ENCODE results near the gene BTLA.

BTLA gene

DNA sequence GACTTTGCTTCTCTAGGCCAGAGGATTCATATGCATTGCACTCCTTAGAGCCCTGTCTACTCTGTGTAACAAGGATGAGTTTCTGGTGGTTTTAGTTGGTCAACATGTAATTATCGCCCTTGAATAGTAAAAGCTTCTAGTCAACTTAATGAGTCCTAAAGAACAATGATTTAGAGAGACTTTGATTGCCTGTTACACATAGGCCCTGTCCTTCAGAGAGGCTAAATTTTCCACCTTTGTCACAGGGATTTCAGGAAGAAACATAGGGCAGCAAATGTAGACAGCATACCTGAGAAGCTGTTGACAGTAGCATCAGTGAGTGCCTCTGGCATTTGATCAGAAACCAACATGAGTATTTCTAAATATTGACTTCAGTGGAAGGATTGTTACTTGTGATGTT lies 7.1 kb downstream of the BTLA start:
- Histone ChIP-seq H3K27me3 (ENCODE audit: control insufficient read depth in 1 of 2, insufficient read depth in 2 of 2, low read length in 2 of 2) (no peaks in the 10 kb centered on the region), H3K9ac (ENCODE audit: low read depth in 1 of 2, low read length in 2 of 2) (no peak overlapping the region), H3K4me3 (ENCODE audit: low read depth in 1 of 2, low read length in 2 of 2) (no peak overlapping the region), H3K9me3 (ENCODE audit: control insufficient read depth in 1 of 2, low read length in 2 of 2) (no peaks in the 10 kb centered on the region), H3K27ac (ENCODE audit: low read depth, low read length) (no peak overlapping the region), H3K36me3 (ENCODE audit: control insufficient read depth in 1 of 2, insufficient read depth in 2 of 2, low read length in 2 of 2) (no peaks in the 10 kb centered on the region), H3K4me1 (ENCODE audit: control insufficient read depth in 1 of 2, insufficient read depth in 2 of 2, low read length in 2 of 2) (no peaks in the 10 kb centered on the region)

DNA sequence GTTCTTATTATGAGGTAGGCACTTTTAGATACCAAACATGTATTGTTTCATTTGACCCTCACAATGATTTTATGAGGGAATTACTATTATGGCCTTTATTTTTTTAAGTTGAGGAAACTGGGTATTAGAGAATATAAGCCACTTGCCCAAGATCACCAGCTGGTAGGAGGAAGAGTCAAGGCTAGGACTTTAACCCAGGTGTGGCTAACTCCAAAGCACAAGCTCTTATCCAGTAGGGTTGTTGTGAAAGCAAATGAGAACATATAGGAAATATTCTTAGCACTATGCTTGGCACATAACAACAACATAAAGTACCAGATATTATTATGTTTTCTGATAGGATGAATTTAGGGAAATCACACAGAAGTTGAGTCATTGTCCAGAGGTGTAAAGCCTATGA lies 7.9 kb downstream of the BTLA start:
- Histone ChIP-seq H3K9ac (ENCODE audit: low read depth in 1 of 2, low read length in 2 of 2) (no peak overlapping the region), H3K4me3 (ENCODE audit: low read depth in 1 of 2, low read length in 2 of 2) (no peak overlapping the region), H3K27ac (ENCODE audit: low read depth, low read length) (no peak overlapping the region), H3K36me3 (ENCODE audit: control insufficient read depth in 1 of 2, insufficient read depth in 2 of 2, low read length in 2 of 2) (no peaks in the 10 kb centered on the region), H3K9me3 (ENCODE audit: control insufficient read depth in 1 of 2, low read length in 2 of 2) (no peaks in the 10 kb centered on the region), H3K27me3 (ENCODE audit: control insufficient read depth in 1 of 2, insufficient read depth in 2 of 2, low read length in 2 of 2) (no peaks in the 10 kb centered on the region), H3K4me1 (ENCODE audit: control insufficient read depth in 1 of 2, insufficient read depth in 2 of 2, low read length in 2 of 2) (no peaks in the 10 kb centered on the region)

DNA sequence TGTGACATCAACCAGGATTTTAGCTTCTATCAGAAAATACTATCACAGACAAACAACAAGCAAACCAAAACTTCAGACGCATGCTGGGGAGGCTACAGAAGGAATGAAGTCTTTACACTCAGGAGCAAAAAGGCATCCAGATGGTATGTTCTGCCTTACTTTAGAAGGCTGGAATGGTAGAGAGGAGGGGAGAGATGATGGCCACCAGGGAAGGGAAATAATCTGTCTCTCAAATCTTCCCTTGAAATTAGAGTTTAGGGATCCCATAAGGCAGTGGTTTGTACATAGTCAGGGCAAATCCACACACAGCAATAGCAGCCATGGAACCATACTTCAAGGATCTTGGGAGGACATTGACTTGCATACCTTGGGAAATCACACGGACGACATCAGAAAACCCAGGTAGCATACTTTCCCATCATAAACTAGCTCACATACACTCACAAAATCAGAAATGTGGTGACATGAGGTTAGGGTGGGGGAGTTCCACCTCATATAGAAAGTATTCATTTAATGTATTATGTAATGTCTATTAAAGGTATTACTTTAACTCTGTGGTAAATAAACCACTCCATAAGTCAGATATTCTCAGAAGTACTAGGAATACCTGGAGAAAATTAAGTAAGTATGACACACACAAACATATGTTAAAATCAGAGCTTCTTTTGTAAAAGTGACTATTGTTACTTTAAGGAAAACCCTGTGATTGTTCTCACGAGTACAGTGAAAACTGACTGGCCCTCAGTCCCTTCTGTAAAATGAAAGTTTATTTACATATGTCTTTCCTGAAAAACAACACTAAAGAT lies 9.4 kb downstream of the BTLA start:
- Histone ChIP-seq H3K27ac (ENCODE audit: low read depth, low read length) (no peak overlapping the region), H3K9me3 (ENCODE audit: control insufficient read depth in 1 of 2, low read length in 2 of 2) (no peaks in the 10 kb centered on the region), H3K36me3 (ENCODE audit: control insufficient read depth in 1 of 2, insufficient read depth in 2 of 2, low read length in 2 of 2) (no peaks in the 10 kb centered on the region), H3K9ac (ENCODE audit: low read depth in 1 of 2, low read length in 2 of 2) (no peak overlapping the region), H3K4me1 (ENCODE audit: control insufficient read depth in 1 of 2, insufficient read depth in 2 of 2, low read length in 2 of 2) (no peaks in the 10 kb centered on the region), H3K27me3 (ENCODE audit: control insufficient read depth in 1 of 2, insufficient read depth in 2 of 2, low read length in 2 of 2) (no peaks in the 10 kb centered on the region), H3K4me3 (ENCODE audit: low read depth in 1 of 2, low read length in 2 of 2) (no peak overlapping the region)

DNA sequence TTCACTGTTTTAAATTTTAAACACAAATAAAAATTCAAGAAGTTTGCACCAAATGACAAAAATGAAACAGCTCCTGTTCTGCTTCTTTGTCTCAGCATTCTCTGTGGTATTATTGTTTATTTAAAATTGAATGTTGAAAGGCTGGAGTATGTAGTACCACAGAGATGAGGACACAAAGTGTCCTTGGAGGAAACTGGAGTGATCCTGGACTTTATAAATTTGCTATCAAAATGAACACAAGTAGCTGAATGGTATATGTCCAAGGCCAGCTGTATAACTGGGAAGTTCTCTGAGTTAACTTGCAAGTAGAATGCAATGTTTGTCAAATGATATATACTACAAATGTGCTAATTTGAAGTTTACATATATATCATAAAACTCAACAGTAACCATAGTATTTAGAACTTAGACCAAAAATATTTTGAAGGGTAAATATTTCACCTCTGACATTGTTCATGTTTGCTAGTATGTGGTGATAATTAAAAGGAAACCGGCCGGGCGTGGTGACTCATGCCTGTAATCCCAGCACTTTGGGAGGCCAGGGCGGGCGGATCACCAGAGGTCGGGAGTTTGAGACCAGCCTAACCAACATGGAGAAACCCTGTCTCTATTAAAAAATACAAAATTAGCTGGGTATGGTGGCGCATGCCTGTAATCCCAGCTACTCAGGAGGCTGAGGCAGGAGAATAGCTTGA lies 12.3 kb downstream of the BTLA start:
- Histone ChIP-seq H3K4me1 (ENCODE audit: control insufficient read depth in 1 of 2, insufficient read depth in 2 of 2, low read length in 2 of 2) (no peaks in the 10 kb centered on the region), H3K9me3 (ENCODE audit: control insufficient read depth in 1 of 2, low read length in 2 of 2) (no peaks in the 10 kb centered on the region), H3K27me3 (ENCODE audit: control insufficient read depth in 1 of 2, insufficient read depth in 2 of 2, low read length in 2 of 2) (no peaks in the 10 kb centered on the region), H3K27ac (ENCODE audit: low read depth, low read length) (no peak overlapping the region), H3K9ac (ENCODE audit: low read depth in 1 of 2, low read length in 2 of 2) (no peak overlapping the region), H3K36me3 (ENCODE audit: control insufficient read depth in 1 of 2, insufficient read depth in 2 of 2, low read length in 2 of 2) (no peaks in the 10 kb centered on the region), H3K4me3 (ENCODE audit: low read depth in 1 of 2, low read length in 2 of 2) (no peak overlapping the region)

DNA sequence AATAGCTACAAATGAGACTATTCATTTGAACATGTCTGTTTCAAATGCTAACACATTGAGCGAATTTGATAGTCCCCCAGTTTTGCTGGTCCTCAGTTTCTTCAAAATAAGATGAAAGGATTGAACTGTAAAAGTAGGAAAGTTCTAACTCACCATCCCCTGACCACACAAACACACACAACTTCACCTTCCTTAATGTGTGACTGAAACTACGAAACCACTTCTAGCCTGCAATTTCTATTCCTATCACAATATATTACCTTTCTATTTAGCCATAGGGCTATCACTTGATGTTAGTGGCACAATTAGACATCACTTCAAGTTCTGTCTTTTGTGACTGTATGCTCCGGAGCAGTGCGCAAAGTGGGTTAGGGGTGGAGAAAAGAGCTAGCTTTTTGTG lies 14.9 kb downstream of the BTLA start:
- no peaks in the 10 kb centered on the region for H3K36me3 ChIP-seq (ENCODE audit: control insufficient read depth in 1 of 2, insufficient read depth in 2 of 2, low read length in 2 of 2)
- no peaks in the 10 kb centered on the region for H3K9me3 ChIP-seq (ENCODE audit: control insufficient read depth in 1 of 2, low read length in 2 of 2)
- H3K27ac ChIP-seq (ENCODE audit: low read depth, low read length), result no peak overlapping the region
- no peaks in the 10 kb centered on the region for H3K4me1 ChIP-seq (ENCODE audit: control insufficient read depth in 1 of 2, insufficient read depth in 2 of 2, low read length in 2 of 2)
- no peak overlapping the region for H3K9ac ChIP-seq (ENCODE audit: low read depth in 1 of 2, low read length in 2 of 2)
- no peak overlapping the region for H3K4me3 ChIP-seq (ENCODE audit: low read depth in 1 of 2, low read length in 2 of 2)
- no peaks in the 10 kb centered on the region for H3K27me3 ChIP-seq (ENCODE audit: control insufficient read depth in 1 of 2, insufficient read depth in 2 of 2, low read length in 2 of 2)

DNA sequence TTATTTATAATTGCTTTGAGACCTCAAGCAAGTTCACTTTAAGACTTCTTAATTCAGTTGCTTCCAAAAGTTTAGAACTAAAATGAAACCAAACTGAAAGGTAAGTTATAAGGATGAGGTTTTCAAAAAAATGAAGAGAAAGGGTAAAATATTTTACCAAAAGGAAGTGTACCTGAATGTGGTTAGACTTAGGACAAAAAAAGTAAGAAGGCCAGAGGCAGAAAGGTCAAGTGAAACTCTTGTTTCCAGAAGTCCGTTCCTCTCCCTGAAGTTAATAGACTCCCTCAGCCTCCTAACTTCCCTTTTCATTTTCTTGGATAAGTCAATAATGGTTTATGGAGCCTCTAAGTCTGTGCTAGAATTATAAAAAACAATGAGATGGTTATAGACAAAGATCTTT lies 16.6 kb downstream of the BTLA start:
- Histone ChIP-seq H3K4me3 (ENCODE audit: low read depth in 1 of 2, low read length in 2 of 2) (no peak overlapping the region), H3K27me3 (ENCODE audit: control insufficient read depth in 1 of 2, insufficient read depth in 2 of 2, low read length in 2 of 2) (no peaks in the 10 kb centered on the region), H3K4me1 (ENCODE audit: control insufficient read depth in 1 of 2, insufficient read depth in 2 of 2, low read length in 2 of 2) (no peaks in the 10 kb centered on the region), H3K9ac (ENCODE audit: low read depth in 1 of 2, low read length in 2 of 2) (no peak overlapping the region), H3K9me3 (ENCODE audit: control insufficient read depth in 1 of 2, low read length in 2 of 2) (no peaks in the 10 kb centered on the region), H3K36me3 (ENCODE audit: control insufficient read depth in 1 of 2, insufficient read depth in 2 of 2, low read length in 2 of 2) (no peaks in the 10 kb centered on the region), H3K27ac (ENCODE audit: low read depth, low read length) (no peak overlapping the region)

DNA sequence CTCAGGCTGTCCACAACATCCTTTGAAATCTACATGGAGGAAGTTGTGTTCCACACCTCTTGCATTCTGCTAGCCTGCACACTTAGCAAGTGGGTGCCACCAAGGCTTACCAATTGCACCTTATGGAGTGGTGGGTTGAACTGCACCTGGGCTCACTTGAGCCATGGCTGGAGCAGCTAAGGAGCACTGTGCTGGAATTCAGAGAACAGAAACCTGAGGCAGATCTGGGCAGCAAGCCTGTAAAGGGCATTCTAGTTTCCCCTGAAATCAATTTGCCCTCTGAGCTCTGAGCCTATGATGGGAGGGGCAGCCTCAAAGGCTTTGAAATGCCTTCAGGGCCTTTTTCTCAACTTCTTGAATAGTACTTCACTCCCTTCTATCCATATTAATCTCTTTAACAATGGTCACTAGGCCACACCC lies 18.0 kb downstream of the BTLA start:
- H3K4me3 ChIP-seq (ENCODE audit: low read depth in 1 of 2, low read length in 2 of 2), result no peak overlapping the region
- H3K9ac ChIP-seq (ENCODE audit: low read depth in 1 of 2, low read length in 2 of 2), result no peak overlapping the region
- H3K27me3 ChIP-seq (ENCODE audit: control insufficient read depth in 1 of 2, insufficient read depth in 2 of 2, low read length in 2 of 2), result no peaks in the 10 kb centered on the region
- H3K9me3 ChIP-seq (ENCODE audit: control insufficient read depth in 1 of 2, low read length in 2 of 2), result peaks cover 0 to 3% of the 10 kb centered on the region in 2 donors
- no peaks in the 10 kb centered on the region for H3K4me1 ChIP-seq (ENCODE audit: control insufficient read depth in 1 of 2, insufficient read depth in 2 of 2, low read length in 2 of 2)
- no peak overlapping the region for H3K27ac ChIP-seq (ENCODE audit: low read depth, low read length)
- no peaks in the 10 kb centered on the region for H3K36me3 ChIP-seq (ENCODE audit: control insufficient read depth in 1 of 2, insufficient read depth in 2 of 2, low read length in 2 of 2)

DNA sequence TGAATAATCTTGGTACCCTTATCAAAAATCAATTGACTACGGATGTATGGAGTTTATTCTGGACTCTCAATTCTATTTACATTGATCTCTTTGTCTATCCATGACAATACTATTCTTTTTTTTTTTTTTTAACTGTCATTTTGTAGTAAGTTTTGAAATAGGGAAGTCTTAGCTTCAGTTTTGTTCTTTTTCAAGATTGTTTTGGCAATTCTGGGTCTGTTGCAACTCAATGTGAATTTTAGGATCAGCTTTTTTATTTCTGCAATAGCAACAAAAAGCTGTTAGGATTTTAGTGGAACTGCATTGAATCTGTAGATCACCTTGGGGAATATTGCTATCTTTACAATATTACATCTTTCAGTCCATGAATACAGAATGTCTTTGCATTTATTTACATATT lies 21.4 kb downstream of the BTLA start:
- Histone ChIP-seq H3K36me3 (ENCODE audit: control insufficient read depth in 1 of 2, insufficient read depth in 2 of 2, low read length in 2 of 2) (no peaks in the 10 kb centered on the region), H3K27ac (ENCODE audit: low read depth, low read length) (no peak overlapping the region), H3K4me3 (ENCODE audit: low read depth in 1 of 2, low read length in 2 of 2) (no peak overlapping the region), H3K27me3 (ENCODE audit: control insufficient read depth in 1 of 2, insufficient read depth in 2 of 2, low read length in 2 of 2) (no peaks in the 10 kb centered on the region), H3K9me3 (ENCODE audit: control insufficient read depth in 1 of 2, low read length in 2 of 2) (peaks cover 0 to 3% of the 10 kb centered on the region in 2 donors), H3K9ac (ENCODE audit: low read depth in 1 of 2, low read length in 2 of 2) (no peak overlapping the region), H3K4me1 (ENCODE audit: control insufficient read depth in 1 of 2, insufficient read depth in 2 of 2, low read length in 2 of 2) (peaks cover 0 to 5% of the 10 kb centered on the region in 2 donors)

DNA sequence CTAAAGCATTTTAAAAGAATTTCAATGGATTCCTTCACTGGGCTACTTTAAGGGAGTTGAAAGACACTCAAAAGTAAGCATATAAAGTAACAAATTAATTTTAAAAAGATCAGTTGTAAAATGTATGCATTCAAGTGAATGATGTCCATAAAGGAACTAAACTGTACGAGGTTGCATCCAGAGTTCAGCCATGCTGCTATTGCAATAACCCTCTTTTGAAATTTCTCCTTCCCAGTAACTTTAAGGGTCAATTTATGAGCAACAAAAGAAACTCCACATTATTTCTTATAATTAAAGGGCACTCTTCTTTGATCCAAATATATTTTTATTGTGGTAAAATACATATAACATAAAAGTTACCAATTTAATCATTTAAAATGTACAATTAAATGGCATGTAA lies 22.9 kb downstream of the BTLA start:
- Histone ChIP-seq H3K4me1 (ENCODE audit: control insufficient read depth in 1 of 2, insufficient read depth in 2 of 2, low read length in 2 of 2) (peaks cover 0 to 5% of the 10 kb centered on the region in 2 donors), H3K4me3 (ENCODE audit: low read depth in 1 of 2, low read length in 2 of 2) (no peak overlapping the region), H3K36me3 (ENCODE audit: control insufficient read depth in 1 of 2, insufficient read depth in 2 of 2, low read length in 2 of 2) (no peaks in the 10 kb centered on the region), H3K27me3 (ENCODE audit: control insufficient read depth in 1 of 2, insufficient read depth in 2 of 2, low read length in 2 of 2) (no peaks in the 10 kb centered on the region), H3K27ac (ENCODE audit: low read depth, low read length) (no peak overlapping the region), H3K9me3 (ENCODE audit: control insufficient read depth in 1 of 2, low read length in 2 of 2) (peaks cover 0 to 3% of the 10 kb centered on the region in 2 donors), H3K9ac (ENCODE audit: low read depth in 1 of 2, low read length in 2 of 2) (no peak overlapping the region)

DNA sequence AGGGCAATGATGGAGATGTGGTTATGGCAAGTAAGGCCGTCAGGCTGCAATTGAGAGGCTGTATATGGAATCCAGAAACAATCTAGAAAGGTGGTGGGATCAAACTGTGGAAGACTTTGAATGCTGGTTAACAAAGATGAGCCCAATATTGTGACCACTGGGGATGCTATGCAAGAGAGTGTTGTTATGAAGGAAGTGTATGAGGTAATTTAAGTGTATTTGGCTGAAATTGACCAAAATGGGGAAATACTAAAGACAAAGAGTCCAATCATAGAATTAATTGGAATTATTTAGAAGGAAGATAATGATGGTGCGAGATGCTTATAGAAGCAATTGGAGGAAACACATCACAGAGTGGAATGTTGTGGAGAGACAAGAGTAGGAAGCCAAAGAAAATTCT lies 24.5 kb downstream of the BTLA start:
- no peaks in the 10 kb centered on the region for H3K36me3 ChIP-seq (ENCODE audit: control insufficient read depth in 1 of 2, insufficient read depth in 2 of 2, low read length in 2 of 2)
- no peaks in the 10 kb centered on the region for H3K27me3 ChIP-seq (ENCODE audit: control insufficient read depth in 1 of 2, insufficient read depth in 2 of 2, low read length in 2 of 2)
- no peak overlapping the region for H3K27ac ChIP-seq (ENCODE audit: low read depth, low read length)
- peaks cover 0 to 3% of the 10 kb centered on the region in 2 donors for H3K9me3 ChIP-seq (ENCODE audit: control insufficient read depth in 1 of 2, low read length in 2 of 2)
- H3K9ac ChIP-seq (ENCODE audit: low read depth in 1 of 2, low read length in 2 of 2), result no peak overlapping the region
- peaks cover 0 to 5% of the 10 kb centered on the region in 2 donors for H3K4me1 ChIP-seq (ENCODE audit: control insufficient read depth in 1 of 2, insufficient read depth in 2 of 2, low read length in 2 of 2)
- H3K4me3 ChIP-seq (ENCODE audit: low read depth in 1 of 2, low read length in 2 of 2), result no peak overlapping the region

Data from duodenal mucosa (tissue), 2 donors.